ENCODE measurements around the gene ARMC10.

ARMC10 gene

DNA sequence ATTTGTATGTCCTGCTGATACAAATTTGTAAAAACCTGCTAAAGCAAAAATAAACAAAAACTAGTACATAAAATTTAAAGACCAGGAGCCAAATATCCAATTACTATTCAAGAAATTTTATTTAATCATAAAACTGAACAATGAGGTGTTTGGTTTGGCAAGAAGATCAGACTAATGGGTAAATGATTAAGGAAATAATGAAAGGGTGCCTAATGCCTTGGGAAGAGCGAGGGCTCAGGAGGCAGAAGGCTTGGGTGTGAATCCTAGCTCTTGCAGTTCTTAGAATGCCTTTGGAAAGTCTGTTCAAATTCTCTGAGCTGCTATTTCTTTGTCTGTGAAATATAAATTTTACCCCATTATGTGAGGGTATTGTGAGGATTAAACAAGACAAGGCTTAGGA, 41.6 kb downstream of the ARMC10 start:
- H3K9me3 ChIP-seq (ENCODE audit: insufficient read depth, low read length) = no peaks in the 10 kb centered on the region
- H3K4me3 ChIP-seq (ENCODE audit: insufficient read length, low read depth) = no peak overlapping the region
- TF ChIP-seq SUZ12 (IDR thresholded peaks at IDR 0.05; ENCODE audit: extremely low read depth, insufficient read depth, insufficient read length) (no peak), ZNF274 (IDR thresholded peaks at IDR 0.05; ENCODE audit: low read depth, low read length) (no peak), YY1 (IDR thresholded peaks at IDR 0.05; ENCODE audit: insufficient read depth, insufficient read length) (no peak)
- H3K4me1 ChIP-seq (ENCODE audit: insufficient read depth, insufficient read length) = no peaks in the 10 kb centered on the region
- H3K36me3 ChIP-seq (ENCODE audit: insufficient read depth, insufficient read length, low read length) = peaks cover 17% of the 10 kb centered on the region
- no peaks in the 10 kb centered on the region for H3K27me3 ChIP-seq (ENCODE audit: insufficient read depth, insufficient read length)
- no peak overlapping the region for H3K9ac ChIP-seq (ENCODE audit: insufficient read length, low read depth)
- DNase-seq (ENCODE audit: low read depth, low spot score) = no peak

DNA sequence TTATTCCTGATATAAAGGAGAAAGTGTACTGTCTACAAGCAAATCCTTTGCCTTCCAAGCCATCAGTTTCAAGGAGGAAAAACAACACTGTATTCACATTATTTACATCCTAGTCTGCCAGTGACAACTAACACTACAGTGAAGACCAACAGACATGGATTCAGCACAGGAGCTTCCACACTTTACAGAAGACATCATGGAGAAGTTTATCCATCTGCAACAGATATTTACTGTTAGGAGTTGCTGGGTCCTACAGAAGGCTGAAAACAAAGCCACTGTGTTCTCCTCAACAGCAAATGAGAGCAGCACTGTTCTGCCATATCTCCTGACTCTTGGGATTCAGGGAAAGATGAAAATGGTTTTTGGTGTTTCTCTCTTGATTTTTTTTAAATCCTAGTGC, 42.1 kb downstream of the ARMC10 start:
- no peak for DNase-seq (ENCODE audit: low read depth, low spot score)
- Histone ChIP-seq H3K9ac (ENCODE audit: insufficient read length, low read depth) (no peak overlapping the region), H3K36me3 (ENCODE audit: insufficient read depth, insufficient read length, low read length) (peaks cover 17% of the 10 kb centered on the region), H3K9me3 (ENCODE audit: insufficient read depth, low read length) (no peaks in the 10 kb centered on the region), H3K27me3 (ENCODE audit: insufficient read depth, insufficient read length) (no peaks in the 10 kb centered on the region), H3K4me1 (ENCODE audit: insufficient read depth, insufficient read length) (no peaks in the 10 kb centered on the region), H3K4me3 (ENCODE audit: insufficient read length, low read depth) (no peak overlapping the region)
- TF ChIP-seq YY1 (IDR thresholded peaks at IDR 0.05; ENCODE audit: insufficient read depth, insufficient read length) (no peak), SUZ12 (IDR thresholded peaks at IDR 0.05; ENCODE audit: extremely low read depth, insufficient read depth, insufficient read length) (no peak), ZNF274 (IDR thresholded peaks at IDR 0.05; ENCODE audit: low read depth, low read length) (no peak)

DNA sequence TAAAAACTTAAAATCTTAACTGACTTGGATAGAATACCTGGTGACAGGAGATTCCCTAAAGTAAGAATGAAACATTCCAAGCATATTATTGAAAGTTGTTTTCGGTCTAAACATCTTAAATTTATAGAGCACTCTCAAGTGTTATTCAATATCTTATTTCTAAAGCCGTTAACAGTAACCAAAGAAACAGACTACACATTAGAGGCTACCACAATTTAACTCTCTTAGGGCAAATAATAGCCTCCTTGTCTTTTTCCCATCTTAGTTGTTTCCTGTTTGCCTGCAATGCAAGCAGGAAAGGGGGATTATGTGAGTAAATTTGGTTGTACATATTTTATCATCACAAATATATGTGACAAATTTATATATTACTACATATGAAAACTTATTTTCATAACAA, 42.5 kb downstream of the ARMC10 start:
- no peak overlapping the region for H3K9ac ChIP-seq (ENCODE audit: insufficient read length, low read depth)
- TF ChIP-seq SUZ12 (IDR thresholded peaks at IDR 0.05; ENCODE audit: extremely low read depth, insufficient read depth, insufficient read length) = no peak
- no peak for TF ChIP-seq YY1 (IDR thresholded peaks at IDR 0.05; ENCODE audit: insufficient read depth, insufficient read length)
- H3K27me3 ChIP-seq (ENCODE audit: insufficient read depth, insufficient read length) = no peaks in the 10 kb centered on the region
- H3K4me3 ChIP-seq (ENCODE audit: insufficient read length, low read depth) = no peak overlapping the region
- no peaks in the 10 kb centered on the region for H3K9me3 ChIP-seq (ENCODE audit: insufficient read depth, low read length)
- peaks cover 17% of the 10 kb centered on the region for H3K36me3 ChIP-seq (ENCODE audit: insufficient read depth, insufficient read length, low read length)
- no peak for DNase-seq (ENCODE audit: low read depth, low spot score)
- no peaks in the 10 kb centered on the region for H3K4me1 ChIP-seq (ENCODE audit: insufficient read depth, insufficient read length)

DNA sequence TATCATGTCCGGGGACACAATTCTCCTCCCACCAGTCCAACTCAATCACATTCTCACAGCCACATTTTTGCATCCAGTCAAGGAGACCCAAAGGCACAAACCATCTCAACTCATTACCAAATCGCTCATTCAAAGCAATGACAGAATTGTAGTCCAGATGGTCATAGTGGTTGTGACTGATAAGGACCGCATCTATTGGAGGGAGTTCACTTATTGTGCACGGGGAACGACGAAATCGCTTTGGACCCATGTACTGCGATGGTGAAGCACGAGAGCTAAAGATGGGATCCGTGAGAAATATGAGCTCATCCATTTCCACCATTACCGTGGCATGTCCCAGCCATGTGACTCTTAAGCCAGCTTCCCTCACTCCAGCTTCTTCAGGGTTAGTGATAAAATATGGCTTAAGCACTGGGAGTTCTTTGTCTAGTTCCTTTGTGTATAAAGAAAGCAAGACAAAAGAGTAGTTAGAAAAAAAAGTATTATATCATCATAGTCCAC, 44.9 kb downstream of the ARMC10 start:
- Histone ChIP-seq H3K4me3 (ENCODE audit: insufficient read length, low read depth) (no peak overlapping the region), H3K27me3 (ENCODE audit: insufficient read depth, insufficient read length) (no peaks in the 10 kb centered on the region), H3K36me3 (ENCODE audit: insufficient read depth, insufficient read length, low read length) (peaks cover 17% of the 10 kb centered on the region), H3K9me3 (ENCODE audit: insufficient read depth, low read length) (no peaks in the 10 kb centered on the region), H3K4me1 (ENCODE audit: insufficient read depth, insufficient read length) (no peaks in the 10 kb centered on the region), H3K9ac (ENCODE audit: insufficient read length, low read depth) (no peak overlapping the region)
- TF ChIP-seq ZNF274 (IDR thresholded peaks at IDR 0.05; ENCODE audit: low read depth, low read length) (no peak), YY1 (IDR thresholded peaks at IDR 0.05; ENCODE audit: insufficient read depth, insufficient read length) (no peak), SUZ12 (IDR thresholded peaks at IDR 0.05; ENCODE audit: extremely low read depth, insufficient read depth, insufficient read length) (no peak)
- DNase-seq (ENCODE audit: low read depth, low spot score) = no peak

DNA sequence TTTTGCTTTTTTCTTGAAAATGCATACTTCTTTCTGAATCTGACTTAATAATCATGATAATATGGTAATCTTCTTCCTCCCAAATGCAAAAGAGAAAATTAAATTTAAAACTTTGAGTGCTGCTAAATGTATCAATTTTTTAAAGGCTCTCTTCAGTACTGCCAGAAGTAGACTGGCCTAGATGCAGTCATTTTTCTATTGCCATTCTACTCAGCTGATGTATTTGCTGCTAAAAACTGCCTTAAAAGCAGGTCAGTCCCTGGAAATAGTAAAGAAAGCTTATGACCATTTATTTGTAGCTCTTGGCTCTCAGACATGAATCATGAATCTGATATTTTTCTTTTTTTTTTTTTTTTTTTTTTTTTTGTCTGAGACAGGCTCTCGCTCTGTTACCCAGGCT, 45.4 kb downstream of the ARMC10 start:
- Histone ChIP-seq H3K27me3 (ENCODE audit: insufficient read depth, insufficient read length) (no peaks in the 10 kb centered on the region), H3K4me3 (ENCODE audit: insufficient read length, low read depth) (no peak overlapping the region), H3K36me3 (ENCODE audit: insufficient read depth, insufficient read length, low read length) (peaks cover 17% of the 10 kb centered on the region), H3K9ac (ENCODE audit: insufficient read length, low read depth) (no peak overlapping the region), H3K4me1 (ENCODE audit: insufficient read depth, insufficient read length) (no peaks in the 10 kb centered on the region), H3K9me3 (ENCODE audit: insufficient read depth, low read length) (no peaks in the 10 kb centered on the region)
- TF ChIP-seq YY1 (IDR thresholded peaks at IDR 0.05; ENCODE audit: insufficient read depth, insufficient read length) (no peak), SUZ12 (IDR thresholded peaks at IDR 0.05; ENCODE audit: extremely low read depth, insufficient read depth, insufficient read length) (no peak), ZNF274 (IDR thresholded peaks at IDR 0.05; ENCODE audit: low read depth, low read length) (no peak)
- DNase-seq (ENCODE audit: low read depth, low spot score) = no peak

DNA sequence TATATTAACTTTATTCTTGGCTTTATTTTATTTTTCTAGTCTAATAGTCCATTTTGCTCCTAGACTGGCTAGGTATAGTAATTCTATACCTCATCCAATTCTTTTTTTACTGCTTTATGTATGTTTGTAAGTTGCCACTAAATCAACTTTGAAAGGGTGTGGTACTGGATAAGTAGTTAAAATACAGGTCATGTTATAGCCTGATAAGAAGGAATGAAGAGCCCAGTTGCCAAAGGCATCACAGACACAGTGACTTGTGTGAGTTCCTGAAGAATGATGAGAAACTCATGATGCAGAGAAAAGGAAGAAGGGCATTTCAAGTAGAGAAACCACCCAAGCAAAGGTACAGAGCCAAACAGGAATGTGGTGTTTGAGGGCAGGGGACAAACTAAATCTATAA, 46.7 kb downstream of the ARMC10 start:
- Histone ChIP-seq H3K4me1 (ENCODE audit: insufficient read depth, insufficient read length) (no peaks in the 10 kb centered on the region), H3K9ac (ENCODE audit: insufficient read length, low read depth) (no peak overlapping the region), H3K27me3 (ENCODE audit: insufficient read depth, insufficient read length) (no peaks in the 10 kb centered on the region), H3K9me3 (ENCODE audit: insufficient read depth, low read length) (no peaks in the 10 kb centered on the region), H3K4me3 (ENCODE audit: insufficient read length, low read depth) (no peak overlapping the region), H3K36me3 (ENCODE audit: insufficient read depth, insufficient read length, low read length) (peaks cover 20% of the 10 kb centered on the region)
- no peak for DNase-seq (ENCODE audit: low read depth, low spot score)
- TF ChIP-seq SUZ12 (IDR thresholded peaks at IDR 0.05; ENCODE audit: extremely low read depth, insufficient read depth, insufficient read length) = no peak
- no peak for TF ChIP-seq YY1 (IDR thresholded peaks at IDR 0.05; ENCODE audit: insufficient read depth, insufficient read length)
- no peak for TF ChIP-seq ZNF274 (IDR thresholded peaks at IDR 0.05; ENCODE audit: low read depth, low read length)

DNA sequence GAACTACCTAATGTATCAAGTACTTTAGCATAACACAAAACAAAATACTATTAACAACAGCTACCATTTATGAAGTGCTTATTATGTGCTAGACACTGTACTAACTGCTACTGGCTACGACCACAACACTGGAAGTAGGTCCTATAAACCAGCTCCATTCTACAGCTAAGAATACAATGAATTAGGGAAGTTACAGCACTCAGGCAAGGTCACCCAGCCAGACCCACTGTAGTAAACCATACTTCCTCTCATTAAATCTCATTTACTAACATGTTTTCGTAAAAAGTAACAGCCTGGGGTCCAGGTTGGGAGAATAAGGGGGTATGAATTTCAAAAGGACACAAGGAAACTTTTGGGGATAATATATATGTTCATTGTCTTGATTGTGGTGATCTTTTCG, 48.6 kb downstream of the ARMC10 start:
- Histone ChIP-seq H3K4me1 (ENCODE audit: insufficient read depth, insufficient read length) (no peaks in the 10 kb centered on the region), H3K9me3 (ENCODE audit: insufficient read depth, low read length) (no peaks in the 10 kb centered on the region), H3K36me3 (ENCODE audit: insufficient read depth, insufficient read length, low read length) (peaks cover 29% of the 10 kb centered on the region), H3K4me3 (ENCODE audit: insufficient read length, low read depth) (no peak overlapping the region), H3K9ac (ENCODE audit: insufficient read length, low read depth) (no peak overlapping the region), H3K27me3 (ENCODE audit: insufficient read depth, insufficient read length) (no peaks in the 10 kb centered on the region)
- TF ChIP-seq YY1 (IDR thresholded peaks at IDR 0.05; ENCODE audit: insufficient read depth, insufficient read length) = no peak
- TF ChIP-seq ZNF274 (IDR thresholded peaks at IDR 0.05; ENCODE audit: low read depth, low read length) = no peak
- no peak for TF ChIP-seq SUZ12 (IDR thresholded peaks at IDR 0.05; ENCODE audit: extremely low read depth, insufficient read depth, insufficient read length)
- no peak for DNase-seq (ENCODE audit: low read depth, low spot score)
